ENCODE measurements around the gene ADGRE1.
"Not testable (repeated sequence)": the region's sequence is repeated elsewhere in the genome, so short reads cannot be mapped to it uniquely, and the experiment has no call there.

The ADGRE1 gene, protein sequence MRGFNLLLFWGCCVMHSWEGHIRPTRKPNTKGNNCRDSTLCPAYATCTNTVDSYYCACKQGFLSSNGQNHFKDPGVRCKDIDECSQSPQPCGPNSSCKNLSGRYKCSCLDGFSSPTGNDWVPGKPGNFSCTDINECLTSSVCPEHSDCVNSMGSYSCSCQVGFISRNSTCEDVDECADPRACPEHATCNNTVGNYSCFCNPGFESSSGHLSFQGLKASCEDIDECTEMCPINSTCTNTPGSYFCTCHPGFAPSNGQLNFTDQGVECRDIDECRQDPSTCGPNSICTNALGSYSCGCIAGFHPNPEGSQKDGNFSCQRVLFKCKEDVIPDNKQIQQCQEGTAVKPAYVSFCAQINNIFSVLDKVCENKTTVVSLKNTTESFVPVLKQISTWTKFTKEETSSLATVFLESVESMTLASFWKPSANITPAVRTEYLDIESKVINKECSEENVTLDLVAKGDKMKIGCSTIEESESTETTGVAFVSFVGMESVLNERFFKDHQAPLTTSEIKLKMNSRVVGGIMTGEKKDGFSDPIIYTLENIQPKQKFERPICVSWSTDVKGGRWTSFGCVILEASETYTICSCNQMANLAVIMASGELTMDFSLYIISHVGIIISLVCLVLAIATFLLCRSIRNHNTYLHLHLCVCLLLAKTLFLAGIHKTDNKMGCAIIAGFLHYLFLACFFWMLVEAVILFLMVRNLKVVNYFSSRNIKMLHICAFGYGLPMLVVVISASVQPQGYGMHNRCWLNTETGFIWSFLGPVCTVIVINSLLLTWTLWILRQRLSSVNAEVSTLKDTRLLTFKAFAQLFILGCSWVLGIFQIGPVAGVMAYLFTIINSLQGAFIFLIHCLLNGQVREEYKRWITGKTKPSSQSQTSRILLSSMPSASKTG

DNA sequence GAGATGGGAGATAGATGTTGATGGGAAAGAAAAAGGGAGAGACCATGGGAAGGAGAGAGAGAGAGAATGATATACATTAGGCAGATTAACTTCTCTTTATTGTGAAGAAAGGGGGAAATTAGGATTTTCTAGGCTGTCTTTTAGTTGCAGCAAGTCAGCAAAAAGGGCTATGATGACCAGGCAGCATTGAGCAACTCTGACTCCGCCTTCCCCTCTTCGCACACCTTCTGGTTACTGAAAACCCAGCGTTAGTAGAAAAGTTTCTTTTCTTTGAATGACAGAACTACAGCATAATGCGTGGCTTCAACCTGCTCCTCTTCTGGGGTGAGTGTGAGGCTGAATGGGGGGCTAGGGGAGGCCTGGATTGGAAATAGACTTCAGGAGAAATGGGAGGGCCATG lies at the start of gene ADGRE1:
Gene ADGRE1 (plus strand): TSS at position 264 of the 400 bp plus-strand sequence. CDS start 30 bp downstream, at position 294.
- no peak for DNase-seq

DNA sequence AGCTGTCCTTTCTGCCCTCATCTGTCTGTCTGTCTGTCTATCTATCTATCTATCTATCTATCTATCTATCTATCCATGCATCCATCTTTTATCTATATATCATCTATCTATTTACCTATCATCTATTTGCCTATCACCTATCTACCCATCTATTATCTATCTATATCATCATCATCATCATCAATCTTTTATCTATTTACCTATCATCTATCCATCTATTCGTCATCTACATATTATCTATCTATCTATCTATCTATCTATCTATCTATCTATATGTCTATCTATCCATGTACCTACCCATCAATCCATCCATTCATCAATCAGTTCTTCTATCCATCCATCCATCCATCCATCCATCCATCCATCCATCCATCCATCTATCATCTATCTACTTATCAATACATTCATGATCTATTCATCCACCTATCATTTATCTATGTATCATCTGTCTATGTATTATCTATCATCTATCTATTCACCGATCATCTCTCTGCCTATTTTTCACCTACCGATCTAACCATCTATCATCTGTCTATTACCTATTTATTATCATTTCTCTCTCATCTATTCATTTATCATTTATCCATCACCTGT lies 49.2 kb upstream of the ADGRE1 start:
- DNase-seq = no peak

DNA sequence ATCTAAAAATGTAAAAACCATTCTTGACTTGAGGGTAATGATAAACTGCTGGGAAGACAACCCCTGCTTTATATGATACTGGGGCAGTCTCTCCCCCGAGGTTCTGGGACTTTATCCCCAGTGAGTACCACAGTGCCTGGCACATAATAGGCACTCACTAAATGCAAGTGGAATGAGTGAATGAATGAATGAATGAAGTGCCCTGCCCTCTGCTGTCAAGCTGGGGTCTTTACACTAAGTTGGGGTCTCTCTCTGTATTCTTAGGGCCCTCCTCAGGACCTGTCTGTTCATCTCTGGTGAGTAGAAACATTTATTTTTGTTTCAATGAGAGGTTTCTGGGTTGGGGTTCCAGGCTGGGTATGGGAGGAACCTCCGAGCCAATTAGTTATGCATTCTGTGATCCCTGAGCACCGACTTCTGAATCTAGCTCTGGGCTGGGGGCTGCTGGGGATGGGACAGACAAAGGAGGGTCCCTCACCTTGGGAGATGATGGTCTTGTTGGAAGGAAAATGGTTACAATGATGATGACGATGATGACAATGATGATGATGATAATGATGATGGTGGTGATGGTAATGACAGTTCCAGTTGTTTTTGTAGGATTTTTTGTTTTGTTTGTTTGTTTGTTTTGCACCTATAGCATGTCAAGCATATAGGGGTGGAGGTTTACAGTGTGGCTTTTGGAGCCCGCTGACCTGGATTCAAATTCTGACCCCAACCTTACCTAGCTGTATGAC lies 44.3 kb upstream of the ADGRE1 start:
- no peak for DNase-seq

DNA sequence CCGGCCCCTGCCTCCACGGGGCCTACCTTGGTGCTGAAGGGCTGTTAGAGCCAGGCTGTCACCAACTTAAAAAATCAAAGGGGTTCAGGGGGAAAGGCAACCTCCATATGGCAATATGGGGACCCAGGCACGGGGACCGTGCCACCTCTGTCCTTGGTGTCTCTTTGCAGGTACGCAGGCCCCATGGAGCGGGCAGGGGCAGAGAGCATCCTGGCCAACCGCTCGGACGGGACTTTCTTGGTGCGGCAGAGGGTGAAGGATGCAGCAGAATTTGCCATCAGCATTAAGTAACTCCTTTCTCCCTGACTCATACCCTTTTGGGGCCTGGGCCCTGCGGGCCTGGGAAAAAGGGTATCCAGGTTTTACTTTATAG lies 39.6 kb upstream of the ADGRE1 start:
- DNase-seq = no peak

DNA sequence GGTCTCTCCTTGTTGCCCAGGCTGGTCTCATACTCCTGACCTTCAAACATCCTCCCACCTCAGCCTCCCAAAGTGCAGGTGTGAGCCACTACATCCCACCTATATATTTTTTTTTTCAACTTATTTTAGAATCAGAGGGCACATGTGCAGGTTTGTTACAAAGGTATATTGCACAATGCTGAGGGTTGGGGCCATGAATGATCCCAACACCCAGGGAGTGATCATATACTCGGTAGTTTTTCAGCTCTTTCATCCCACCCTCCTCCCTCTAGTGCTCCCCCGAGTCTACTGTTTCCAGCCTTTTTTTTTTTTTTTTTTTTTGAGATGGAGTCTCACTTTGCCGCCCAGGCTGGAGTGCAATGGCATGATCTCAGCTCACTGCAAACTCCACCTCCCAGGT lies 38.4 kb upstream of the ADGRE1 start:
- DNase-seq = no peak

DNA sequence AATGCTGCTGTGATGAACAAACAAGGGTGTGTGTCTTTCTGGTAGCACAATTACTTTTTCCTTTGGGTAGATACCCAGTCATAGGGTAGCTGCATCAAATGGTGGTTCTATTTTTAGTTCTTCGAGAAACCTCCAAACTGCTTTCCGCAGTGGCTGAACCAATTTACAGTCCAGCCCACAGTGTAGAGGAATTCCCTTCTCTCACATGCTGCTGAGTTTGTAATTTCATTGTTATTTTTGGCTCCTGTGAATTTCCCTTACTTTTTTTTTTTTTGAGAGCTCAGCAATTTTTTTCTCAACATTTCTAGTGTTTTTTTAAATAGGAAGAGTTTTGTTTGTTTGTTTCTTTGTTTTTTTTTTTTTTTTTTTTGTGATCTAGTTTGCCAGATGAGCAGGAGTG lies 37.5 kb upstream of the ADGRE1 start:
- no peak for DNase-seq

DNA sequence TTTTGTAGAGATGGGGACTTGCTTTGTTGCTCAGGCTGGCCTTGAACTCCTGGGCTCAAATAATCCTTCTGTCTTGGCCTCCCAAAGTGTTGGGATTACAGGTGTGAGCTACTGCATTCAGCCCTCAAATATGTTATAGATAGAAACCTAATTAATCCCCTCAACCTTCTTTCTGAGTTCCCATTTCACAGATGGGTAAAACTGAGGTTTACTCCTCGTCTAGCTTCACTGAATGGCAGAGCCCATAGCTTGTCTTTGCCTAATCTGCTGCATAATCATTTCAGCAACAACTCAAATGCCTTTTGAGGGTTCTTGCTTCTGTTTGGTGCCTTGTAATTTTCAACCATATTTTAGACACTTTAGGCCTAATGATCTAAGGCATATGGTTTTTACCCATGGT lies 36.0 kb upstream of the ADGRE1 start:
- DNase-seq = no peak

DNA sequence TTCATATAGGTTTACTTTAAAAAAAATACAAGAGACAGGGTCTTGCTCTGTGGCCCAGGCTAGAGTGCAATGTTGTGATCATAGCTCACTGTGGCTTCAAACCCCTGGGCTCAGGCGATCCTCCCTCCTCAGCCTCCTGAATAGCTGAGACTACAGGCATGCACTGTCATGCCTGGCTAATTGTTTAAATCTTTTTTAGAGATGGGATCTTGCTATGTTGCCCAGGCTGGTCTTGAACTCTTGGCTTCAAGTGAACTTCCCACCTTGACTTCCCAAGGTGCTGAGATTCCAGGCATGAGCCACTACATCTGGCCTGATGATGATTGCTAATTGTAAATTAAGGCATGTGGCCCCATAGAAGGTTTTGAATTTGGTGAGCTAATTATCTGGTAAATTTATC lies 35.4 kb upstream of the ADGRE1 start:
- DNase-seq = no peak

DNA sequence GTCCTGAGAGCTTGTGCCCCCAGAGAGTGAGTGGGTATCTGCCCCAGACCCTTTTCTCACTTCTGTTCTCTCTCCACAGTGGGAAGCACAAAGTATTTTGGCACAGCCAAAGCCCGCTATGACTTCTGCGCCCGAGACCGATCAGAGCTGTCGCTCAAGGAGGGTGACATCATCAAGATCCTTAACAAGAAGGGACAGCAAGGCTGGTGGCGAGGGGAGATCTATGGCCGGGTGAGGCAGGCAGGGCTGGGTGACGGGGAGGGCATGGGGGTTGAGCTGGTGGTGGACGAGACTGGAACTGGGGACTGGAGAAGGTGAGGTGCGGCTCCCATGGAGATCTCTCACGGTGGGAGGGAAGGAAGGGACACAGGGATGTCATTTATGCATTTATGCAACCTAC lies 33.5 kb upstream of the ADGRE1 start:
- DNase-seq = no peak

DNA sequence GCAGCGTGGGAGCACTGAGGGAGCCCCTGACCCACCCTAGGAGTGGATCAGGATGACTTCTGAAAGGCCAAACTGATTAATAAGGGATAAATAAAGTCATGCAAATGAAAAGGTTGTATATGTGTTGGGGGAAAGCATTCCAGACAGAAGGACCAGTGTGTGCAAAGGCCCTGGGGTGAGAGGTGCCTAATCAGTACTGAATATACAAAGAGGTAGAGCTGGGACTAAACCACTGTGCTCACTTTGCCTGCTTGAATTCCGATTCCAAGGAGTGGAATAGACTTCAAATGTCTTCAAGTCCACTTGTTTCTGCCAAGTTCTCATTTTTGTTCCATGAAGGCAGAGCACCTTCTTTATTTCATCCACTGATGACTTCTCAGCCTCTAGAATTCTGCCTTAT lies 32.6 kb upstream of the ADGRE1 start:
- DNase-seq = no peak

DNA sequence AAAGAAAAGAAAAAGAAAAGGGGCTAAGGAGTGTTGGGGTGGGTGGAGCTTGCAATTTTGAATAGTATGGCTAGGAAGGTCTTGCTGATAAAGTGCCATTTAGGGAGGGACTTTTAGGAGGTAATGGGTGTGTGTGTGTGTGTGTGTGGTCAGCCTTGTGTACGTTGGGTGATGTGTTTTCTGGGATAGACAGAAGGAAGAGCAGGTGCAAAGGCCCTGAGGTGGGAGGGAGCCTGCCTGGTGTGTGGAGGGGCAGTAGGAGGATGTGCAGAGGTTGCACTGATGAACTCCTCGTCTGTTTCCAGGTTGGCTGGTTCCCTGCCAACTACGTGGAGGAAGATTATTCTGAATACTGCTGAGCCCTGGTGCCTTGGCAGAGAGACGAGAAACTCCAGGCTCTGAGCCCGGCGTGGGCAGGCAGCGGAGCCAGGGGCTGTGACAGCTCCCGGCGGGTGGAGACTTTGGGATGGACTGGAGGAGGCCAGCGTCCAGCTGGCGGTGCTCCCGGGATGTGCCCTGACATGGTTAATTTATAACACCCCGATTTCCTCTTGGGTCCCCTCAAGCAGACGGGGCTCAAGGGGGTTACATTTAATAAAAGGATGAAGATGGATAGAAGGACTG lies 30.5 kb upstream of the ADGRE1 start:
- DNase-seq = no peak

DNA sequence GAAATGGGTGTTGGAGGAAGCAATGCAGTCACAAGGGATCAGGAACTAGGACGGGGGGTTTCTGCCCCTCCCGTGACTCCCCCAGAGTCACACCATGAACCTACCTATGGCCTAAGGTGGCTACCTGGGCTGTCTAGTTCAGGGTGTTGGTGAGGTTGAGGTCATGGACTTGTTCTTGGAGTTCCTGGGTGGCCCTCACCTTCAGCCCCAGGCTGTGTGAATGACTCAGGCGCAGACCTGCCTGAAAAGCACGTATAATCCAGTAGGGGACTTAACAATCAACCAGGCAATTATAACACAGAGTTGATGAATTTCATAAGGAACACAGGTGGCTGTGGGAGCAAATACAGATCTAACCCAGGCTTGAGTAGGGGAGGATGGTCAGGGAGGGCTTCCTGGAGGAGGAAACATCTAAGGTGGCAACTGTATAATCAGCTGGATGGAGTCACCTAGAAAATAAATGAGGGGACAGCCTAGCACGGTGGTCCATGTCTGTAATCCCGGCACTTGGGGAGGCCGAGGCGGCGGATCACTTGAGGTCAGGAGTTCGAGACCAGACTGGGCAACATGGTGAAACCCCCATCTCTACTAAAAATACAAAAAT lies 25.6 kb upstream of the ADGRE1 start:
- DNase-seq = no peak

DNA sequence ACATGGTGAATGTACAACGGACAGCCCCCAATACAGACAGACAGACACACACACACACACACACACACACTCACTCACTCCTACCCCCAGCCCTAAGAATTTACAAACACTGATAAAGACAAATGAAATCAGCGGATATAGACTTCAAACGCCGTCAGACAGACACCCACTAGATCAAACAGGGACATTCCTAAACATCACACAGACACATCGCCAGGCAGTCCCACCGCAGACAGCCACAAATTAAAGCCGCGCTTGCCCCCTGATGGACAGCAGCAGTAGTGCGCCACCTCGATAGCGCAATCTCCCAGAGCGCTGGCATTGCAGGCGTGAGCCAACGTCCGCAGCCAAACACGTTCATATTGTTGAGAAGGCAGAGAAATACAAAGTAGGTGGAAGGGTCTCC lies 24.7 kb upstream of the ADGRE1 start:
- peak; percentile 22 for DNase-seq

DNA sequence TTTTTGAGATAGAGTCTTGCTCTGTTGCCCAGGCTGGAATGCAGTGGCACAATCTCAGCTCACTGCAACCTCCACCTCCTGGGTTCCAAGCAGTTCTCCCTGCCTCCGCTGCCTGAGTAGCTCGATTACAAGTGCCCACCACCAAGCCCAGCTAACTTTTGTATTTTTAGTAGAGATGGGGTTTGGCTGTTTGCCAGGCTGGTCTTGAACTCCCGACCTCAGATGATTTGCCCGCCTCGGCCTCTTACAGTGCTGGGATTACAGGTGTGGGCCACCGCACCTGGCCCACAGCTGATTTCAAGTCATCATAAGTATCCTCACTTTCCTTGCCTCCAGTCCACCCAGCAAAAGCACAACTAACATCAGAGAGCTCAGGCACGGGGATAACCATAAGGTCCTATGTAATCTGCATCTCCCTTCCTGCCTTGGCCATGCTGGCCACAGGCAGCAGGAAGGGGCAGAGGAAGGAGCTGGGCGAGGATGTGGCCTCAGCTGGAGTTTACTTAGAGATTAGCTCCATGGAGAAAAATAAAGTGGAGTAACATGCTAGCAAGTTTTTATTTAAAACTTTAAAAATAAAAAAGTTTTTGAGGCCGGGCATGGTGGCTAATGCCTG lies 22.9 kb upstream of the ADGRE1 start:
- no peak for DNase-seq

DNA sequence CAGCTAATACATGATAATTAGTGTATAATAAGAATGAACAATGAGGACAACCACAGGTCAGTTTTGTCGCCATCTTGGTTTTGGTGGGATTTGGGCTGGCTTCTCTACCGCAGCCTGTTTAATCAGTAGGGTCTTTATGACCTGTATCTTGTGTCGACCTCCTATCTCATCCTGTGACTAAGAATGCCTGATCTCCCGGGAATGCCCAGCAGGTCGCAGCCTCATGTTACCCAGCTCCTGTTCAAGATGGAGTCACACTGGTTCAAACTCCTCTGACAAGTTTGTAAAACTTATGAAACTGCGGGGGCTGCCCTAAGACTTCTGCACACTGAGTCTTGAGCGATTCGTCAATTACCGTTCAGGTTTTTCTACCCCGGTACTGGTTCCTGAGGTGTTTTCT lies 21.5 kb upstream of the ADGRE1 start:
- no peak for DNase-seq

DNA sequence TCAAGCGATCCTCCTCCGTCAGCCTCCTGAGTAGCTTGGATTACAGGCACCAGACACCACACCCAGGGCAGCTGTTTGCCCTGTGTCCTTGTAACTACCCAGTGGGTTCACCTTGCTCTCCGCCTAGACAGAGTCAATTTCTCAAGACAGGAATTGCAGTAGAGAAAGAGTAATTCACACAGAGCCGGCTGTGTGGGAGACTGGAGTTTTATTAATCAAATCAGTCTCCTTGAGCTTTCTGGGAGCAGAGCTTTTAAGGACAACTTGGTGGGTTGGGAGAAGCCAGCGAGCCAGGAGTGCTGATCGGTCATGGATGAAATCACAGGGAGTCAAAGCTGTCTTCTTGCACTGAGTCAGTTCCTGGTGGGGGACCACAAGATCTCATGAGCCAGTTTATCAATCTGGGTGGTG lies 20.6 kb upstream of the ADGRE1 start:
- no peak for DNase-seq

DNA sequence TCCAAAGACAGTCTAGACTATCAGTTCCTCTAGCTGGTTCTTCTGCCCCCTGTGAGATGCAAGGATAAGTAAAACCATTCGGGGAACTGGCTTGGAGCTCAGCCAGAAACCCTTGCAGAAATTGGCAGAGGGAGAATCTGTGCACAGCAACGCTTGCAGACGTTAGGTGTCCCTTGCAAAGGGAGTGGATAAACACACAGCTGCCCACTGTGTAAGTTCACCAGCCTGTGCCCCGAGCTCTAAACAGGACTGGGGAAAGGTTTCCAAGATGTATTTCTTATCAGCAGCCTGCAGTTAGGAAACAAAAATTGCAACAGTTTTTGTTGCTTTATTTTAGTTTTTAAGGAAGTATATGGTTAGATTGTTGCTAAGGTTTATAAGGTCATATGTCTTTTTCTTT lies 19.0 kb upstream of the ADGRE1 start:
- DNase-seq = no peak

DNA sequence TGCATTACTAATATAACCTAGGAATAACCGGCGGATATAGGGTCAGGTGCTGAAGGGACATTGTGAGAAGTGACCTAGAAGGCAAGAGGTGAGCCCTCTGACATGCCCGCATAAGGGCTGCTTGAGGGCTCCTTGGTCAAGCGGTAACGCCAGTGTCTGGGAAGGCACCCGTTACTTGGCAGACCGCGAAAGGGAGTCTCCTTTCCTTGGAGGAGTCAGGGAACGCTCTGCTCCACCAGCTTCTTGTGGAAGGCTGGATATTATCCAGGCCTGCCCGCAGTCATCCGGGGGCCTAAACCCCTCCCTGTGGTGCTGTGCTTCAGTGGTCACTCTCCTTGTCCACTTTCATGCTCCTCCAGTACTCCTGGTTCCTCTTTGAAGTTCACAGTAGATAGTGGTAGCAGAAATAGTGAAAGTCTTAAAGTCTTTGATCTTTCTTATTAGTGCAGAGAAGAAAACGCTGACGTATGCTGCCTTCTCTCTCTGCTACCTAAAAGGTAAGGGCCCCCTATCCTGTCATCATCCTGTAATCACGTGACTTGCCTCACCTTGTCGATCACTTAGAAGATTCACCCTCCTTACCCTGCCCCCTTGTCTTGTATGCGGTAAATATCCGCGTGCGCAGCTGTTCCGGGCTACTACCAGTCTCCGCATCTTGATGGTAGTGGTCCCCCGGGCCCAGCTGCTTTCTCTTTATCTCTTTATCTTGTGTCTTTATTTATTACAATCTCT lies 18.1 kb upstream of the ADGRE1 start:
- DNase-seq = not testable (repeated sequence)

DNA sequence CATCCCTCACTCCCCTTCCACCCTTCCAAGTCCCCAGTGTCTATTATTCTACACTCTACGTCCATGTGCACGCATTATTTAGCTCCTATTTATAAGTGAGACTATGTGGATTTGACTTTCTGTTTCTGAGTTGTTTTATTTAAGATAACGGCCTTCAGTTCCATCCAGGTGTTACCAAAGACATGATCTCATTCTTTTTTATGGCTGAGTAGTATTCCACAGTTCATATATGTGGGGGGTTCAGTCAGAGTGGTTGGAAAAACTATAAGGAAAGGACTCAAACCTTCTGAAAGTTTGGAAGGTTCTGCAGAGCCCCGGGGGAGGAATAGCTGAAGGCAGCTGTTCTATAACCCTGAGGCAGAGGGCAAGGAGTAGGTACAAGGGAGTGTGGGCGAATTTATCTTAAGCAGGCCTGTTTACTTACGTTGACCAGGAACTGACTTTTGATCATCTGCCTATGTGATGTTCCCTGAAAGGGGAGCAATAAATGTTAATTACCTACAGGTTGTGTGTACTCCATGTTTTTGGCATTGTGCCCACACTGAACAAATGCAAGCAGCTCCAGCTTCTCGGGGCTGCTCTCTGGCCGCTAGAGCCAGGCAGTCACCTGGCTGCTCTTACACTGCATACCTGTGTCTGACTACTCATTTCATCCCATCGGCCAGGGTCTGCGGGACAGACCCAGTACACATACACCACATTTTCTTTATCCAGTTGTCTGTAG lies 13.5 kb upstream of the ADGRE1 start:
- no peak for DNase-seq

DNA sequence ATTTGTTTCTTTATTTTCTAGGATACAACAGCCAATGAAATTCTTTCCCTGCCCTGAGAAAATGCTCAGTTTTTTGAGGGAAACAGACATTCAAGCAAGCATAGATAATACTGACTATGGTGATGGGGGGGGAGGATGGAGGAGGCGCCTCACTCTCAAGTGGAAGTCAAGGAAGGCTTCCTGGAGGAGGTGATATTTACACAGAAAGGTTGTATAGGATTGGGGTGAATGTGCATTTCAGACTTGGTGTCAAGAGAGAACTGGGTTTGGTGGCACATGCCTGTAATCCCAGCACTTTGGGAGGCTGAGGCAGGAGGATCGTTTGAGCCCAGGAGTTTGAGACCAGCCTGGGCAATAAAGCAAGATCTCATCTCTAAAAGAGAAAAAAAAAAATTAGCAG lies 12.2 kb upstream of the ADGRE1 start:
- DNase-seq = no peak
